SIG-M5 treated with dmso at 0.1 percent for 504 hours (cell line): ENCODE data around the gene CLSTN2.

Experiments
- DNase-seq: peaks from one replicate; lab custom pipeline; 2025; ENCODE audit not compliant: unreplicated experiment; lab: John Stamatoyannopoulos, UW

The CLSTN2 gene

DNA sequence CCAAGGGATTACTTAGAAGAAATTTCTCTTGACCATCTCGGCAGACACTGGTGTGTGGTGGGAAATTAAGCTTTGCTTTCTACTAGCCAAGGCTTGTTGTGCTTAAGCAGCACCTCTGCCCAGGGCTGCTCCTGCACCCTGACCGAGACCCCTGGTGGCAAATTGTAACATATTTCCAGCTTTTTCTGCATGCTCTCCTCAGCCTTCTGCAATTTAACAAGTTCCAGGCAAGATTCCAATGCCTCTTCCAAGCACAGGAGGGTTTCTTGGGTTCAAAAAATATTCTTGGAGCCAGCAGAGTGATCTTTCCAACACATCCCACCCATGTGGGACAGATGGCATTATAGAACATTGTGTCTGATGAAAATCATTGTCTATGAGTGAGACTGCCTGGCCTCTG lies 210.5 kb downstream of the CLSTN2 start:
- DNase-seq = no peak

GRCh38 chr3:140146668-140147067 lies 211.7 kb downstream of the CLSTN2 start:
- DNase-seq = no peak

DNA sequence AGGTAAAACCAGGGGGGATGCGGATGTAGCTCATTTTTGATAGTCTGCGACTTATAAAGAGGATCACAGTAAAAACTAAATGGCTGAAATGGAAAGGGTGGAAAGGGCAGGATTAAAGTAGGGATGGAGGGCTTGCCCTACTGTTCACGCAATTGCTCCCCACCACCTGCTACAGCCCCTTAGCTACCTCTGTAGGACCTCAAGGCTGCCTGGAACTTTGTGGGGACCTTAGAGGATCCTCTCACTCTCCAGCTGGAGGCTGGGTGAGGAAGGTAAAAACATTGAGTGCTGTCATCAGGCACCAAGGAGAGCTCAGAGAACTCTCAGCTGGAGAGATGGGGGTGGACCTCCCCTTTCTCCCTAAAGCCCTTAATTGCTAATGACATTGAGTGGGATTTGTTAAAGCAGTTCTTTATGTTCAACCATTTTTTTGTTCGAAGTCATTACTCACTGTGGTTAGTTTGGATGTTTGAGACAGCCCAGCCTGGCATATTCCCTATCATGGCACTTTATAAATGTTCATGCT lies 213.0 kb downstream of the CLSTN2 start:
- no peak for DNase-seq

- DNase-seq = no peak
These were observed 213.9 kb downstream of the CLSTN2 start for GRCh38 chr3:140148824-140149390.

DNA sequence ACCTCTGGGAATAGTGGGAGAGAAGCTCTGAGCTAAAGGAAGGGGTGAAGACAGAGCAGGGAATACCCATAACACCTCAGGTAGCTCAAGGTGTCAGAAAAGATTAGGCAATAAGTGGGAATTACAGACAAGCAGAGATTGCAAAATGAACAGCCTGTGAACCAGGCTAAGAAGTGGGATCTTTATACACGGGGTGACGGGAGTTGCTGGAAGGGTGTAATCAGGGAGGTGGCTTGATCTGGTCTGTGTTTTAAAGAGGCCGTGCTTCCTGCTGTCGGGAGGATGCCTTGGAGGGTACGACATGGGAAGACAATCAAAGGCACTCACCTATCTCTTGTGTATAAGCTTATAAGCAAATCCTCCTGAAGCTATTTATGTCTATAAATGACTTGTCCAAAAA lies 216.3 kb downstream of the CLSTN2 start:
- DNase-seq = no peak

- no peak for DNase-seq
These were observed 218.1 kb downstream of the CLSTN2 start for GRCh38 chr3:140152851-140153639.

GRCh38 chr3:140153736-140154135 lies 218.8 kb downstream of the CLSTN2 start:
- no peak for DNase-seq

- DNase-seq = no peak
These were observed 222.2 kb downstream of the CLSTN2 start for GRCh38 chr3:140157161-140157560.

- no peak for DNase-seq
These were observed 224.7 kb downstream of the CLSTN2 start for GRCh38 chr3:140159646-140160045.

DNA sequence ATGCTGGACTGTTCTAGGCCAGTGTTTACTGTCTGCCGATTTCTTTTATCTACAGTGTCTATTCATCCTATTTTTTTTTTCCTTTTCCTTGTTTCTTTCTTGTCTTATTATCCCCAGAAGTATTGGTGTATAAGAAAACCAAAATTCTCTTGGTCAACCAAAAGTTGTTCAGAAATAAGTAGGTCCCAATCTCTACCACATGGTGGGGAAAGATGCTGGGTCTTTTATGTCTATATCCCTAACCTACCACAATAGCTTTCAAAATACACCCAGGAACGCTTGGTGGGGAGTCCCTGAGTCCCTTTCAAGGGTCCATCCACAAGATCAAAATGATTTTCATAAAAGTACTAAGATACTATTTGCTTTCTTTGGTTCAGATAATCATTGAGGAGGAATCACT lies 225.6 kb downstream of the CLSTN2 start:
- DNase-seq = no peak

- DNase-seq = no peak
These were observed 227.6 kb downstream of the CLSTN2 start for GRCh38 chr3:140162551-140162950.

DNA sequence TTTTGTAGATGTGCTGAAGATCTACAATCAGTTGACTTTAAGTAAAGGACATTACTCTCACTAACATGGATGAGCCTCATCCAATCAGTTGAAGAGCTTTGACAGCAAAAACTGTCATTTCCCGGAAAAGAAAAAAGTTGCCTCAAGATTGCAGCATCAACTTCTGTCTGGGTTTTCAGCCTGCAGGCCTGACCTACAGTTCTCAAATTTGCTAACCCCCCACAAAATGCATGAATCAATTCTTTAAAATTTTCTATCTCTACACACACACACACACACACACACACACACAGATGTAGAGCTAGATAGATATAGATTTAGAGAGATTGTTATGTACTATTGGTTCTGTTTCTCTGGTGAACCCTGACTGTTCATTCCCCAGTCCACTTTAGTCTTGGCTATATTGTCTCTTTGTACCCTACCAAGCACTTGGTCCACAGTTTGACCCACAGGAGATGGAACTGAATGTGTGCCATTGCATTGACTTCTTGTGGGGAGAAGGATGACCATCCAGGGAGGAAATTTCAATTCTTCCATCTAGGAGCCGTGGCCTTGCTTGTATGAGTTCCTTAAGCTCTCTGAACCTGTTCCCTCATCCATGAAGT lies 228.3 kb downstream of the CLSTN2 start:
- DNase-seq = no peak

DNA sequence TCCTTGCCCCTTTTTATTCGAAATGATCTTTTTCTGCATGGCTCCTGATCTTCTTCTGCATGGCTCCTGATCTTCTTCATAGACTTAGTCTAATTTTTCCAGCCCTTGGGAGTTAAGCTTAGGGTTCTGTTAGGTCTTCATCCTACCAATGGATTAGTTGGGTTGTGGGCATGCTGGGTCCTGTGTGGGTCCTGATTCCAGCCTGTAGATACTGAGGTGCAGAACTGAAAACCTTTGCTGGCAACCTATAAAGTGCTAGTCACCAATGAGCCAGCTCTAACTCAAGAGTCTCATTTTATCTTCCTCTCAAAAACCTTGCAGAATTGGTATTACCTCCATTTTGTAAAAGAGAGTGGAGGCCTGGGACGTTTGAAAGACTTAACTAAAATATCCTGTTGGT lies 229.2 kb downstream of the CLSTN2 start:
- no peak for DNase-seq

GRCh38 chr3:140164922-140165590 lies 230.1 kb downstream of the CLSTN2 start:
- DNase-seq = no peak

DNA sequence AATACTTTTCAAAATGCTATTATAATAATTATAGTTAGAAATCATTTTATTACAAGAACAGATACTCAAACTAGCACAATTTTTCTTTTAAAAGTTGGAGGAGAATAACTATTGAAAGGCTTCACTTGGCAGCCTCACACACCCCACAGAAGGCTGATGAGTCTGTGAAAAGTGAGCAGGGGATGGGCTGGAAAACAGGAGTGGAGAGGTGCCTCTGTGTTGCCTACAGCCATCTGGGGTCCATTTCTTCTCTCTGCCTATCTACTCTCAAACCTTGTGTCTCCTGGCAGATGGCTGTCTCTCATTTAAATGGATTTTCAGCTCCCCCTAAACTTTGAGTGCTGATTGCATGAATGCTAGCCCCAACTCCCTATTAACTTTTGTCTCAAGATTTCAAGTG lies 230.8 kb downstream of the CLSTN2 start:
- DNase-seq = no peak

DNA sequence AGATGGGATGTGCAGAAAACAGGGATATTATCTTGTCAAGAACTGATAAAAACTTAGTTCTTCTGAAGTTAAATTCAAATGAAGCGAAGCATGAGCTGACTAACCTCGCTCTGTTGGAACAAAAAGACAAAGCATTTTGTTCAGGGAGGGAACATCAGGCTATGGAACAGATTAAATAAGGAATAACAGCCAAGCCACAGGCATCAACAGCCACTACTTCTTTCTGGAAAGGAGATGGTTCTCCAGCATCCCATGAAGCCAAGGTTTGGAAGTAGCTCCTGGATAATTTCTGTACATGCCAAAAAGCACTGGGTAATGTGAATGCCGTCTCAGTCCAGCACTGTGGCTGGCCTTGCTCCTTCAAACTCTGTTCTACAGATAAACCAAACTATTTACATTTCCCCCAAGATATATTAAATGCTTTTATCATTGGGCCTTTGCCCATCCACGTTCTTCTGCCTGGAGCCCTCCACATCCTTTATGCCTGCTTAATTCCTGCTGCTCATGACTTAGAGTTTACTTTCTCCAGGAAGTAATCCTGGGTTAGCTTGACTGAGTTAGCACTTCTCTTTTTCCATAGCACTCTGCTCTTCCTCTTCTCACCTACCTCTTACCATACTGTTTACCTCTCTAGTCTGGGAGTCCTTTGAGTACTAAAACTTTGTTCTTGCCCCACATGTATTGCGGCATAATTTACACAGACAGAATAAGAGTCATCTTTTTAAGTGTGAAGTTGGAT lies 232.0 kb downstream of the CLSTN2 start:
- DNase-seq = no peak

GRCh38 chr3:140167600-140168281 lies 232.8 kb downstream of the CLSTN2 start:
- no peak for DNase-seq

- peak; percentile 3 for DNase-seq
These were observed 235.6 kb downstream of the CLSTN2 start for GRCh38 chr3:140170612-140171011.

- DNase-seq = no peak
These were observed 241.5 kb downstream of the CLSTN2 start for GRCh38 chr3:140176526-140176925.

GRCh38 chr3:140177943-140178342 lies 243.0 kb downstream of the CLSTN2 start:
- no peak for DNase-seq
